Fibroblast of peridontal ligament (primary cell): ENCODE measurements around the gene DNAJC16.

Source experiments
- DNase-seq: peaks from one replicate; pipeline ENCODE4 v3.0.0-alpha.2; 2010; ENCODE audit errors: extremely low read depth

Gene DNAJC16

DNA sequence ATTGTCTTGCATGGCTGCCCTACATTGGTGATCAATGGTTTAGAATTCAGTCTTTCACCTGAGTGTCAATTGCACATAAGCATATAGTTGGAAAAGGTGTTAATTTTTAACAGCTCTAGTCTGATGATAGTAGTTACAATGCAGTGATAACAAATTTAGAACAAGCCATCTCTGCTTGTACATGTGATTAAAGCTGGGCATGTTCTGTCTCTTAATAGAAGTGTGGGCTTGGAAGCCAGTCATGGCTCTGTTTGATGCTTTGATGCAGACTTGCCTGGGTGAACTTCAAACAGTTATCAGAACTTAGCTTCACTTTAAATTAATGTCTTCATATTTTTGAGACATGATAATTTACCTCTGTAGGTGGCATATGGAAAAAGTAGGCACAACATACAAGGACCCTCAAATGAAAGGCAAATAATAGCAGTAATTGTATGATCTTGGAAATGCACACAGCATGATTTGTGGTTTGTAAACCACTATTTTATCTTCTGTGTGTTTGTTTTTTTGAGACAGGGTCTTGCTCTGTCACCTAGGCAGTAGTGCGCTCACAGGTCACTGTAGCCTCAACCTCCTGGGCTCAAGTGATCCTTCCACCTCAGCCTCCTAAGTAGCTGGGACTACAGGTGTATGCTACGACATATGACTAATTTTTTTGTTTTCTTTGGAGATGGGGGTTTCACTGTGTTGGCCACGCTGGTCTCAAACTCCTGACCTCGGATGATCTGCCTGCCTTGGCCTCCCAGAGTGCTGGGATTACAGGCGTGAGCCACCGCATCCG is 94.4 kb downstream of the DNAJC16 start:
- no peak for DNase-seq

DNA sequence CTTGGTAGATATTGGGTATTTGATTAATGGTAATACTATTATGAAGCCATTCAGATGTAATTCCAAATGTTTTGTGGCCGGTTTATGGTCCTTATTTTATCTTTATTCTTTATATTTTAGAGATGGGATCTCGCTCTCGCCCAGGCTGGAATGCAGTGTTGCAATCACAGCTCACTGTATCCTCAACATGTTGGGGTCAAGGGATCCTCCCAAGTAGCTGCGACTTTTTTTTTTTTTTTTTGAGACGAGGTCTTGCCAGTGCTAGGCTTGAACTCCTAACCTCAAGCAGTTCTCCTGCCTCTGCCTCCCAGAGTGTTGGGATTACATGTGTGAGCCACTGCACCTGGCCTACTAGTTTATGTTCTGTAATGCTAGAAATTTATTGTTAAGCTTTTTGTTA is 95.3 kb downstream of the DNAJC16 start:
- no peak for DNase-seq

DNA sequence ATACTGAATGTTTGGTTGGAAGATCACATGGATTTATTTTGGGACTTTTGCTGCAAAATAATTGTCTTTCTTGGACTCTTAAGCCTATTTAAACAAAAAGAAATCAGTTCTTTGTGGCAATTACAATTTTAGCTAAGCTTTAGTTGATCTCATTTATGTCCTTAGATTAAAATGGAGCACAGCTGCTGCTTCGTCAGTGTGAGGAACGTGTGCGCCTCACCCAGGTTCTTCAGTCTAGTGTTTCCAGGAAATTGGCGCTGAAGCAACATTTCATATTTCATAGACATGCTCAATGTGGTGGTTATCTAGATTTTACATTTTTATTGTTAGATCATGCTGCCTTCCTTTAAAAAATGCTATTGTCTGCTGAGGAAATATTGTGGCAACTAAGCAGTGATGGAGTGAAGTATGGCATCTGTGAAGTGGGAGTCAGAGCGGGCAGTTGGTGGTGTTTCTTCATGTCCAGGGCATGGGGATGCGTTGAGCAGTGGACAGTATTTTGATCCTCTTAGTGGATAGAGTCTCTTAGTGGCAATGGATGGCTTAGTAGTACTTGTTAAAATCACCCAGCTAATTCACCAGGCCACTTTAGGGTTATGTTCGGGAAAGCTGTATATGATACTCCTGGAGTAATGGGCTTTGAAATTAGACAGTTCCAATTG is 96.2 kb downstream of the DNAJC16 start:
- no peak for DNase-seq

DNA sequence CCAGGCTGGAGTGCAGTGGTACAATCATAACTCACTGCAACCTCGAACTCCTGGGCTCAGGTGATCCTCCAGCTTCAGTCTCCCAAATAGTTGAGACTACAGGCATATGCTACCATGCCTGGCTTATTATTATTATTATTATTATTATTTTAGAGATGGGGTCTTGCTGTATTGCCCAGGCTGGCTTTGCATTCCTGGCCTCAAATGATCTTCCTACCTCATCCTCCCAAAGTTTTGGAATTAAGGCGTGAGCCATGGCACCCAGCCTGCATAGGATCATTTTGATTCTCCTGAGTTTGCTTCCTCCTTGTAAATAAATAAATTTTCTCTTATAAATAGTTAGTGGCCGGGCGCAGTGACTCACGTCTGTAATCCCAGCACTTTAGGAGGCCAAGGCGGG is 96.8 kb downstream of the DNAJC16 start:
- DNase-seq = no peak

DNA sequence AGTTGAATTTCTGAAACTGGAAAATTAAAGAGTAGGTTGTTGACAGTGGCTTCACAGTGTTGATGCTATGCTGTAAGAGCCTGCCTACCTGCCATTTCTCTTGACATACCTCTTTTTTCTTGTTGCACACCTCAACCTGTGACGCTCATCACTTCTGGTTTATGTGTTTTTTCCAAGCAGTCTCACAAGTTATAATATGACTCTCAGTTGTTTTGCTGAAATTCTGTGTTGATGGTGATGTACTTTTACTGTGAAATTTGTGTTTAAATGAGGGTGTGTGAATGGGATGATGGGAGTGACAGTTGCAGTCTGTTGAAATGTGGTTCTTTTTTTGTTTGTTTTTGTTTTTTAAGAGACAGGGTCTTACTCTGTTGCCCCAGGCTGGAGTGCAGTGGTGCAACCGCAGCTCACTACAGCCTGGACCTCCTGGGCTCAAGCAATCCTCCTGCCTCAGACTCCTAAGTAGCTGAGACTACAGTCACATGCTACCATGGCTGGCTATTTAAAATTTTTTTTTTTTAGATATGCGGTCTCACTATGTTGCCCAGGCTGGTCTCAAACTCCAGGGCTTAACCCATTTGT is 97.6 kb downstream of the DNAJC16 start:
- DNase-seq = no peak

DNA sequence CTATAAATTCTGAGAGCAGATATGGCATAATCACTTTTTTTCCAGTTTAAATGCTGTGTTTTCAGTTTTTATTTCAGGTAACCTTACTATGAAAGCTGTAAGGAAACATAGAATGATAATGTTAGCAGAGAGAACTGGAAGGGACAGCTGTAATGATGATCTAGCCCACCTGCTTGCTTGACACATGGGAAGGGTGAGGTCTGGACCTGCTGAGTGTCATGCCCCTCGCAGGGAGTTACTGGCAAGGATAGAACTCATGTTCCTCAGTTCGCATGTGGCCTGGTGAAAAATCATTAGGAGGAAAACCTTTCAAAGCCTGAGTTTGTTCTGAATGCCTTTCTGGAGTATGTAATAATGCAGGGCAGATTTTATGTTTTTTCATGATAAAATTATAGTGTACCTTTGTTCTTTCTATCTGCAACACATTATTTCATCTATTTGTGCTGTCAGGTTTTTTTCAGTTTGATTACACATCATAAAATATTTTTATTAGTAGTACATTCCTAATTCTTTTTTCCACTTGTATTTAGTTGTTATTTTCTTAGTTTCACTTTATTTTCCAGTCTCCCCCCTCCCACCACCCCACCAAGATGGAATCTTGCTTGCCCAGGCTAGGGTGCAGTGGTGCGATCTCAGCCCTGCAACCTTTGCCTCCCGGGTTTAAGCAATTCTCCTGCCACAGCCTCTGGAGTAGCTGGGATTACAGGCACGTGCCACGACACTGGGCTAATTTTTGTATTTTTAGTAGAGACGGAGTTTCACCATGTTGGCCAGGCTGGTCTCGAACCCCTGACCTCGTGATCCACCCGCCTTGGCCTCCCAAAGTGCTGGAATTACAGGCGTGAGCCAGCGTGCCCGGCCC is 98.6 kb downstream of the DNAJC16 start:
- DNase-seq = no peak
